Left cardiac atrium (tissue), 4 donors: ENCODE results near the gene MYO18B. TPM values are rescaled to one million over a fixed set of nuclear protein-coding genes. Genes with fewer than 3 reads are reported as not detected.
A peak's percentile ranks its signal among the peaks of the same experiment; 100 is the strongest.

Experiments
- ATAC-seq, 2 donors: fragments of 200-7000 bp; cut with Tn5 transposase; one replicate each; pipeline ENCODE4 v1.9.1; 2020; ENCODE audit warnings: mild to moderate bottlenecking in 2 of 2, moderate library complexity in 2 of 2
- DNase-seq: peaks from one replicate; pipeline ENCODE4 v3.0.0-alpha.2; 2020
- intact Hi-C, 2 donors: fragments of 100-400 bp; cut with DNase I; formaldehyde crosslinking; loops; one replicate each; pipeline versions ENCODE4 v1.14.1 to v1.15.1; 2022 to 2023
- total RNA-seq, 2 donors: library from RNA; stranded (reverse); fragmentation: NEBNext Ultra II Directional; extraction: Animal tissue kit (Norgen Biotek cat#: 25700); gene quantifications; one replicate each; pipeline ENCODE4 v1.2.1, GENCODE V29; 2021
- donor health status: DM: no; HTN: yes; CAD: no.
- donor health status: DM: no; HTN: yes; CAD: no; lungs with severe emphysema.
- donor health status: DM: yes; HTN: yes; CAD: no.
- donor health status: Dilated cardiomyopathy.

The MYO18B gene
- total RNA-seq, 2 donors from 2014 or later: 71.6 to 142 TPM

GRCh38 chr22:25744694-25745093, 2.7 kb downstream of the MYO18B start:
- intact Hi-C loops: no loop called here
- ATAC-seq (no peak), DNase-seq (no peak)

GRCh38 chr22:25745341-25746011, 3.5 kb downstream of the MYO18B start:
- no peak for ATAC-seq
- intact Hi-C loops: no loop called here

GRCh38 chr22:25746012-25746373, 4.0 kb downstream of the MYO18B start:
- ATAC-seq: no peak
- DNase-seq: no peak
- intact Hi-C loops: no loop called here

More at GRCh38 chr22:25745341-25746011, 3.5 kb downstream of the MYO18B start:
- DNase-seq: no peak

GRCh38 chr22:25747245-25747944, 5.4 kb downstream of the MYO18B start:
- peak; percentile 76 for DNase-seq
- peak; percentile 24 to 77 for ATAC-seq
- intact Hi-C loops: no loop called here

GRCh38 chr22:25748140-25748539, 6.2 kb downstream of the MYO18B start:
- DNase-seq (no peak), ATAC-seq (no peak)
- intact Hi-C loops: no loop called here

- intact Hi-C loops: no loop called here
- ATAC-seq: no peak
- no peak for DNase-seq
These were observed 6.7 kb downstream of the MYO18B start for GRCh38 chr22:25748704-25749103.

- intact Hi-C loops: no loop called here
- DNase-seq (no peak), ATAC-seq (no peak)
These were observed 7.6 kb downstream of the MYO18B start for GRCh38 chr22:25749420-25750169.

- ATAC-seq (no peak), DNase-seq (peak; percentile 20)
- intact Hi-C loops: no loop called here
These were observed 8.7 kb downstream of the MYO18B start for GRCh38 chr22:25750569-25751173.

- no peak for DNase-seq
- no peak for ATAC-seq
- intact Hi-C loops: no loop called here
These were observed 9.2 kb downstream of the MYO18B start for GRCh38 chr22:25751174-25751581.

- ATAC-seq: no peak
- DNase-seq: no peak
- intact Hi-C loops: no loop called here
These were observed 10.7 kb downstream of the MYO18B start for GRCh38 chr22:25752615-25753214.

- intact Hi-C loops: no loop called here
- ATAC-seq: peak; percentile 28 to 36
- DNase-seq: no peak
These were observed 11.3 kb downstream of the MYO18B start for GRCh38 chr22:25753252-25753651.

GRCh38 chr22:25754527-25755202, 12.7 kb downstream of the MYO18B start:
- intact Hi-C loops: no loop called here
- ATAC-seq (peak; percentile 86 to 90), DNase-seq (peak; percentile 86)

GRCh38 chr22:25757686-25758085, 15.7 kb downstream of the MYO18B start:
- no peak for DNase-seq
- intact Hi-C loops: no loop called here
- no peak for ATAC-seq

GRCh38 chr22:25758316-25758715, 16.3 kb downstream of the MYO18B start:
- ATAC-seq (no peak), DNase-seq (no peak)
- intact Hi-C loops: no loop called here

GRCh38 chr22:25759825-25760231, 17.8 kb downstream of the MYO18B start:
- peak in 1 of 2 donors; percentile 64 for ATAC-seq
- DNase-seq: peak; percentile 64
- intact Hi-C loops: no loop called here

GRCh38 chr22:25760294-25760693, 18.3 kb downstream of the MYO18B start:
- intact Hi-C loops: no loop called here
- no peak for ATAC-seq
- DNase-seq: no peak

- peak; percentile 49 to 64 for ATAC-seq
These were observed 19.0 kb downstream of the MYO18B start for GRCh38 chr22:25760848-25761595.

GRCh38 chr22:25762147-25762546, 20.2 kb downstream of the MYO18B start:
- no peak for DNase-seq
- intact Hi-C loops: no loop called here
- peak; percentile 50 to 64 for ATAC-seq

More at GRCh38 chr22:25760848-25761595, 19.0 kb downstream of the MYO18B start:
- DNase-seq: no peak
- intact Hi-C loops: no loop called here
